Stimulated activated CD8-positive, alpha-beta memory T cell treated with anti-CD3 and anti-CD28 coated beads, Interleukin-7, amount 100 ng/mL, for 24 hours (primary cell): ENCODE measurements around the gene HRH1.
A peak's percentile ranks its signal among the peaks of the same experiment; 100 is the strongest.
"Not testable (repeated sequence)": the region's sequence is repeated elsewhere in the genome, so short reads cannot be mapped to it uniquely, and the experiment has no call there.

Experiments used
- DNase-seq: peaks from one replicate; pipeline ENCODE4 v3.0.0-alpha.2; 2020; ENCODE audit warnings: low read depth

Gene HRH1

DNA sequence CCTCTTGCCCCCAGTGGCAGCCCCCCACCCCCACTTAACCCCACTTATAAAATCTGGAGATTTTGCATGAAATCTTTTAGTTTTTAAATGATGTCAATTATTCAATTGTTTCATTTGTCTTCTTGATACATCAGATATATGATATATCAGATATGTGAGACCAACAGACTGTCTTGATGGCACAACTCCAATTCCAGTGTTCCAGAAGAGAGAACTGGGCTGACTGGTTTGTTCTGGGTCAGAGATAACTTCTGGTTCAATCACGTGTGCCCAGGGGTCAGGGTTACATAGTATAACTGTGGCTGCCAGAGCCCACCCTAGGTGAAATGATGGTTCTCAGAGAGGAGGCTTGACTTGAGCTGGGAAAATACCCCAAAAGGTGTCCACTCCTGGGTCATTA lies 85.5 kb downstream of the HRH1 start:
- no peak for DNase-seq

DNA sequence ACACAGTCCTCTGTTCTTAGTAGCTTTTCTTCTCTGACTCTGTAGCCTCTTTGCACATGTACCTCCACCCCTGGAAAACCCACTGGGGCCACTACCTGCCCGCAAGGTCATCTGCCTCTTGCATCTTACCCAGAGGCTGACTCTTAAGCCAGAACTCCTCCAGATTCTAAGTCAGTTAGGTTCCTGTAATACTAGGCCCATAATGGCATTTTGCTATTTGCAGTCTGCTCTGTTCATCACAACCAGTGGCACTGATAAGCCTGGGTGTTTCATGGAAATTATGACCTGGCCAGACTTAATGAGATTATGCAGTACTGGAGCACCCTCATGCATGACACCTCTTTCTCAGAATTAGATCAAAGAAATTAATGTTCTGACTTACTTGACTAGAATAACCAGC lies 86.2 kb downstream of the HRH1 start:
- peak; percentile 8 for DNase-seq

DNA sequence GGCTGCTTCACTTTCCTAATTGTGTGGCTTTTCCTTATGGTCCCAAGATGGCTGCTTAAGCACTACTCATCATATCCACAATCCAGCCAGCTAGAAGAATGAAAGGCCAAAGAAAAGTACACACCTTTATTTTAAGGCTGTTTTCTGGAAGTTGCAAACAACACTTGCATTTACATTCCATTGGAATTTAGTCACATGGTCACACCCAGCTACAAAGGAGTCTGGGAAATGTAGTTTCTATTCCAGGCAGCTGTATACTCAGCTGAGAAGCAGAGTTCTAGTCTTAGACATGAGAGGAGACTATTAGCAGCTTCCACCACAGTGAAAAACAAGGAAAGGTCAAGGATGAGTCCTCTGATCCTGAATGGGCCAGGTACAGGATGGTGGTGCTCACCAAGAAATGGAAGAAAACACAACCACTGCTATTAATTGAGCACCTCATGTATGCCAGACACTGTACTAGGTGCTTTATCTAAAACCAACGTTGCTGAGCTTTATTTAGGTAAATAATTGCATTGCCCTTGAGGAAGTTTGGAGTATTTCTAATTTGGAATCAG lies 89.9 kb downstream of the HRH1 start:
- DNase-seq: no peak

DNA sequence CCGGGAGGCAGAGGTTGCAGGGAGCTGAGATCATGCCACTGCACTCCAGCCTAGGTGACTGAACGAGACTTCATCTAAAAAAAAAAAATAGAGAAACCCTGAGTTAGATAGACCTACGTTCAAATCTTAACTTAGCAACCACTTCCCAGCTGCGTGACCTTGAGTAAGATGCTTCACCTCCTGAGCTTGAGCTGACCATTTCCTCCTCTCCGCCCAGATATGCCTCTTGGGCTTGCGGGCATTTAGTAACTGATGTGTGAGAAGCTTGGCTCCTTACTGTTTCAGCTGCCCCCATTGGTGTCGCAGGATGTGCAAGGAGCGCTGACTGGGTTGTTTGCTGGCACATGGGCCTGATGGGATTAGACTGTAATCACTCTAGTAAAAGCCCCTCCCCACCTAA lies 91.0 kb downstream of the HRH1 start:
- DNase-seq: no peak

DNA sequence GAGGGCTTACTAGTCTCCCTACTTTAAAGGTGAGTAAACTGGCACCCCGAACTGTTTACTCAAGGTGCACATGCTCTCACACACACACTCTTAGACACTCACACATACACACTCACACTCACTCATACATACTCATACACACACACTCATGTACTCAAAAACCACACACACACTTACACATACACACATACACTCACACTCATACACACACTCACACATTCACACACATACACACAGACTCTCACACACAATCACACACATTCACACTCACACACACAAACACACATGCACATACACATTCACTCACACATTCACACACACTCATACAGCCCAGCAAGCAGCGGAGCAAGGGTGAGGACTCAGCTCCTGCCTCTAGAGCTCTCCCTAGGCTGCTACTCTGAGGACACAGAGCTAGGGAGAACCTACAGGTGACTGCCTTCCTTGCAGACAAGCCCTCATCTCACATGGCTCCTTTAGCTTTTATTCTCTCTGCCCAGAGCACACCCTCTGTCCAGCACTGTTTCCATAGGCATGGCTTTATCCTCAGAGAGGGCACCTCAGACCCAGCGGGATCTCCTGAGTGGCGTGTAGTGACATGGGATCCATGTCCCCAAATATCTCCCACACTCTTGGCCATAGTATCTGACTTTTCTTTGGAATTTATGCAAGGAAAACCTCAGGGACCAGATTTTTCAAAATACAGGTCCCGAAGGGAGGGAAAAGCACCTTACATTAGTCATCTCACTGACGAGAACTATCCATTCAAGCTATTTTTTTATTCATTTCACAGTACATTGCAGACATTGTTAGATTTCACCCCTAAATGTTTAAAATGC lies 91.8 kb downstream of the HRH1 start:
- DNase-seq: no peak

DNA sequence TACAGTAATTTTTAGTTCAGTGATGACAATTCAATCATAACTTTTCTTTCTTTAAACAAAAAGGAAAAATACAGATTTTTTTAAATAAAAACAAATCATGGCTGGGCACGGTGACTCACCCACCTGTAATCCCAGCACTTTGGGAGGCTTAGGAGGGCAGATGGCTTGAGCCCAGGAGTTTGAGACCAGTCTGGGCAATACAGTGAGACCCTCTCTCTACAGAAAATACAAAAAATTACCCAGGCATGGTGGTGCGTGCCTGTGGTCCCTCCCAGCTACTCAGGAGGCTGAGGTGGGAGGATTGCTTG lies 92.3 kb downstream of the HRH1 start:
- no peak for DNase-seq

DNA sequence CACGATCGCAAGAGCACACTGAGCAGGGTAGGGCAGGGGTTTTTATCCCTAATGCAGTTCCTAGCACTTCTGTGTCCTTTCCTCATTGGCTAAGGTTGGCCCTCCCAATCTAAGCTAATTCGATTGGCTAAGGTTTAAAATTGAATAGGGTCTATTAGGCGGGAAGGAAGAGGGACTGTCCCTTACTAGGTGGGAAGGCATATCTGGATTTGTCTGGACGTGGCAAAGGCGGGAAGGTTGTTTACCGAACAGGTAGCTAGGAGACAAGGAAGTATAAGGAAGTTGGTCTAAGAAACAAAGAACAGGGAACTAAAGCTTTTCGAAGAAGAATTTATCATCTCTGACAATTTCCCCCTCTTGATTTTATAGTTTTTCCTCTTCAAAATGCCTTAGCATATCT lies 93.1 kb downstream of the HRH1 start:
- DNase-seq: no peak

DNA sequence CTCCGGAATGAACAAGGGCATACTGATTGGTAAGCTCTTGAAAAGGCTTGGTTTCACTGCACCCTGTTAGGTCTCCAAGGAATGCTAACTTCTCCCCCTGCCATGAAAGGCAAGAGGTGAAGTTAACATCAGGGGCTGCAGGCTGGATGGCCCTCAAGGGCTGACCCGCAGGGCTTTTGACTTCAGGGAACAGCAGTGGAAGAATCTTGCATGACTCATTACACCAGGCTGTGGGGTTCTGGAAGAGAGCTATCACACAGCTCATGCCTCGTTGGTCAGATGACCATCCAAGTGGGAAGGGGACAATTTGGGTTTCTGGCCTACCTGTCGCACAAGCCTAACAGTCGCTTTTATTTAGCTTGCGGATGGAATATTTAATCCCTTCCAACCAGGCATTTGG lies 94.3 kb downstream of the HRH1 start:
- no peak for DNase-seq

DNA sequence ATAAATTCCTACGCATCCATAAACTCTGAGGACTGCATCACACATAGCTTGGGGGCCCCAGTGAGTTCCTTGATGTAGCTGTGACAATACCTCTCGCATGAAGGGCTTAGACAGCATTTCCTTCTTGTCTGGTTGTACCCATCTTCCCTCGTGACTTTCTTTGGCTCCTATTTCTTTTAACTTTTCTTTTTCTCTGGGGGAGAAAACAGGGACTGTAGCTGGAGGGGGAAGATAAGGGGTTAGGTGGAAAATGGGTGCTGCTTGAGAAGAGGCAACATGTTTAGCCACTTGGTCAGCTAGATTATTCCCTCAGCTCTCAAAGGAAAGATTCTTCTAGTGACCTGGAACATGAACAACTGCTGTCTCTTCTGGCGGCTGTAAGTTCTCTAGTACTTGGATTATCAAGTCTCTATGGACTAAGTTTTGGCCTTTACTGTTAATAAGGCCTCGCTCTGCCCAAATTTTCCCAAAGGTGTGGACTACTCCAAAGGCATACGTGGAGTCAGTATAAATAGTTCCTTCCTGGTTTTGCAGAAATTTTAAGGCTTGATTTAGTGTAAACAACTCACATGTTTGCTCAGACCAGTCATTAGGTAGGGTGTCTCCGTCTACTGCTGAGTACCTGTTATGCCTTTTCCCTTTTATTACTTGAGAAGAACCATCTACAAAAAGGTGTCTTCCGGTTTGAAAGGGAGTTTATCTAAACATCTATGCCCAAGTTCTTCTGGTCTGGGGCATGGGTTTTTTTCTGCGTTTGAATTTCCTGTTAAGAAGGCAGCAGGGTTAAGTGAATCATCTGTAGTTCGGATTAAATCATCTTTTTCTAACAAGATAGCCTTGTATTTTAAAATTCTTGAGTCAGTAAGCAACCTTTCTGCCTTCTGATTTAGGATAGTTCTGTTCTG lies 96.9 kb downstream of the HRH1 start:
- no peak for DNase-seq

DNA sequence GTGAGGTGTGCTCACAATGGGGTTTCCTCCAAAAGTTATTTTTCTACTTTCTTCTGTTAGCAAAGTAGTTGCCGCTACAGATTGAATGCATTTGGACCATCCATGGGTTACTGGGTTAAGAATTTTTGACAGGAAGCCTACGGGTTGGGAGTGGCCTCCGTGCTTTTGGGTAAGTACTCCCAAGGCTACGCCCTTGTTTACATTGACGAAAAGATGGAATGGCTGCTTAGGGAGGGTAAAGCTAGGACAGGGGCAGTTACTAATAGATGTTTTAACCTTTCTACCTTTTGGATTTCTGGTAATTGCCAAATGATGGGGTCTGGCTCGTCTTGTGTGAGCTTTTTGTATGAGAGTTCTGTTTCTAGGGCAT lies 97.5 kb downstream of the HRH1 start:
- no peak for DNase-seq

DNA sequence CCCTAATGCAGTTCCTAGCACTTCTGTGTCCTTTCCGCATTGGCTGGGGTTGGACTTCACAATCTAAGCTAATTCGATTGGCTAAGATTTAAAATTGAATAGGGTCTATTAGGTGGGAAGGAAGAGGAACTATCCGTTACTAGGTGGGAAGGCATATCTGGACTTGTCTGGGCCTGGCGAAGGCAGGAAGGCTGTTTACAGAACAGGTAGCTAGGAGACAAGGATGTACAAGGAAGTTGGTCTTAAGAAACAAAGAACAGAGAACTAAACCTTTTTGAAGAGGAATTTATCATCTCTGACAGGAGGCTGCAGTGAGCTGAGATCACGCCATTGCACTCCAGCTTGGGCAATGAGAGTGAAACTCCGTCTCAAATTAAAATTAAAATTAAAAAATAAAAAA lies 100.6 kb downstream of the HRH1 start:
- no peak for DNase-seq

DNA sequence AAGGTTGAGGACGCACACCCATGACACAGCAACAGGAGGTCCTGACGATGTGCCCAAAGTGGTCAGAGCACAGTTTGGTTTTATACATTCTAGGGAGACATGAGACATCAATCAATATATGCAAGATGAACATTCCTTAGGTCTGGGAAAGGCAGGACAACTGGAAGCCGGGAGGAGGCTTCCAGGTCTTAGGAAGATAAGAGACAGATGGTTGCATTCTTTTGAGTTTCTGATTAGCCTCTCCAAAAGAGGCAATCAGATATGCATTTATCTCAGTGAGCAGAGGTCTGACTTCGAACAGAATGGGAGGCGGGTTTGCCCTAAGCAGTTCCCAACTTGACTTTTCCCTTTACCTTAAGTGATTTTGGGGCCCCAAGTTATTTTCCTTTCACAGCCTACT lies 101.2 kb downstream of the HRH1 start:
- not testable (repeated sequence) for DNase-seq

DNA sequence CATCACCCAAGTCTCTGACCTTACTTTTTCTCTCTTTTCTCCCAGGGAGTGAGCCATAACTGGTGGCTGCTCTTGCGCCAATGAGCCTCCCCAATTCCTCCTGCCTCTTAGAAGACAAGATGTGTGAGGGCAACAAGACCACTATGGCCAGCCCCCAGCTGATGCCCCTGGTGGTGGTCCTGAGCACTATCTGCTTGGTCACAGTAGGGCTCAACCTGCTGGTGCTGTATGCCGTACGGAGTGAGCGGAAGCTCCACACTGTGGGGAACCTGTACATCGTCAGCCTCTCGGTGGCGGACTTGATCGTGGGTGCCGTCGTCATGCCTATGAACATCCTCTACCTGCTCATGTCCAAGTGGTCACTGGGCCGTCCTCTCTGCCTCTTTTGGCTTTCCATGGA lies 104.7 kb downstream of the HRH1 start:
- no peak for DNase-seq

DNA sequence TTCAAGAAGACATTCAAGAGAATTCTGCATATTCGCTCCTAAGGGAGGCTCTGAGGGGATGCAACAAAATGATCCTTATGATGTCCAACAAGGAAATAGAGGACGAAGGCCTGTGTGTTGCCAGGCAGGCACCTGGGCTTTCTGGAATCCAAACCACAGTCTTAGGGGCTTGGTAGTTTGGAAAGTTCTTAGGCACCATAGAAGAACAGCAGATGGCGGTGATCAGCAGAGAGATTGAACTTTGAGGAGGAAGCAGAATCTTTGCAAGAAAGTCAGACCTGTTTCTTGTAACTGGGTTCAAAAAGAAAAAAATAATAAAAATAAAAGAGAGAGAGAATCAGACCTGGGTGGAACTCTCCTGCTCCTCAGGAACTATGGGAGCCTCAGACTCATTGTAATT lies 106.2 kb downstream of the HRH1 start:
- DNase-seq: no peak

DNA sequence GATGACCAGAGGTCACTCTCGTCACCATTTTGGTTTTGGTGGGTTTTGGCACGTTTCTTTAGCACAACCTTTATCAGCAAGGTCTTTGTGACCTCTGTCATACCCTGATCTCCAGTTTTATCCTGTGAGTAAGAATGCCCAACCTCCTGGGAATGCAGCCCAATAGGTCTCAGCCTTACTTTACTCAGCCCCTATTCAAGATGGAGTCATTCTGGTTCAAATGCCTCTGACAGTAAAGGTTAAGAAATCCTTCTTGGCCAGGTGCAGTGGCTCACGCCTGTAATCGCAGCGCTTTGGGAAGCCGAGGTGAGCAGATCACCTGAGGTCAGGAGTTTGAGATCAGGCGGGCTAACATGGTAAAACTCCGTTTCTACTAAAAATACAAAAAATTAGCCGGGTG lies 114.7 kb downstream of the HRH1 start:
- DNase-seq: no peak

DNA sequence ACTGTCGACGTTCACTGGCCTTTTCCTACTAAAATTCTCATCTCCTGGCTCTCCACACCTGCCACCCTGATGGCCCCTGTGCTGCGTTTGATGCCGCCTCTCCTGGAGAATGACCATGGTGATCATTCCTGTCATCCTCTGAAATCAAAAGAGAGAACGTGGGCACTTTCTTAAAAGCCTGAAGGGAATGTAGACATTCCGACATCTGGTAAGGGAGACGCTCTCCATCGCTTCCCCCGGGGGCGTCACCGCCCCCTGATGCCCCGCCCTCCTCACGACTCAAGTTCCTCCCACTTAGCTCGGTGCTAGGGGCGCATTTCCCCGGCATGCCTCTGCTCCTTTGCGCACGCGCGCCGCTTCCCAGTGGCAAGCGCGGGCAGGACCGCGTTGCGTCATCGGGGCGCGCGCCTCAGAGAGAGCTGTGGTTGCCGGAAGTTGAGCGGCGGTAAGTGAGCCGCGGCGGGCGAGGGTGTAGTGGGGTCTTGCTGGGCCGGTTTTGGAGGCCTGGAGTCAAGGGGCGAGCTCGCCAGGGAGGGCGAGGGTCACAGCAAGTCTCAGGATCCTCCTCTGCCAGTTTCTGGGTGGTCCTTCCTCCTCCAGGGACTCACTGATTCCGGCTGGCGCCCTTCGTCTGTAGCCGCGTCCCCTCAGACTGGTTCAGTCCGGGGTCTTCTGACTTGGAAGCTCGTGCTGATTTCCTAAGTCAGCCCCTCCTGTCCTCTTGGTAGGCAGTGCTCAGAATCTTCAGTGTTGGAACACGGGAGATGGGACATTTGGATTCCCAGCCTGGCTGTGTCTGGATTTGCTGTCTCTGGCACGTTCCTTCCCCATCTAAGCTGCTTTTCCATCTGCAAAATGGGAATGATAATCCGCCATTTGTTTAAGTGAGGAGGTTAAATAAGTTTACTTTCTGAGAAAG lies 118.0 kb downstream of the HRH1 start, which contains the start of gene ATG7:
TSS of gene ATG7 (plus strand) at position 412 of the 919 bp plus-strand sequence. CDS start 26,299 bp downstream, outside the sequence.
- peak; percentile 89 for DNase-seq

DNA sequence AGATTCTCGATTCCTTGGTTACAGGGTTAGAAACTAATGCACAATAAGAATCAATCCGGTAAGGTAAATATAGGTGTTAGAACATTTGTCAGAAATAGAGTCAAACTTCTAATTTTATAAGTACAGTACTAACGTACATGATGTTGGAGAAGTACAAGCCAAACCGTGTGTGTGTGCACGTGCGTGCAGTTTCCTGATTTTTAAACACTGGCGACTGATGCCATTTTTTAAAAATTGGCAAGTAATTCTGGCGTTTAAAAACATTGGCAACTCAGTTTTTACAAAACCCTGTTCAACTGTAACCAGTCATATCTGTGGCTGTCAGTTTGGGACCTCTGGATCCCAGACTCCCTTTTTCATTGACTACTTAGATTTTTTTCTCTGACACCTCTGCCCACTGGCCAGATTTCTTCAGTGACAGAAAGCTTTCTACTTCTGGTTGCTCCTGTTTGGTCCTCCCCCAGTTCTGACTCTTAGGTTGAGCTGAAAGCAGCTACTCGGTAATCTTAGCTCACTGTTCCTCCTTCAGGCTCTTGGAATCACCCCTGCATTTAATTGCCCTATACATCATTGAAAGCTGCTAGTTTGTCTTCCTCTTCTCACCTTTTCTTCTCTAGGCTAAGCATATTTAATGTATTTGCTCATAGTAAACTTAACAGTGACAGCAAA lies 118.7 kb downstream of the HRH1 start:
- no peak for DNase-seq

DNA sequence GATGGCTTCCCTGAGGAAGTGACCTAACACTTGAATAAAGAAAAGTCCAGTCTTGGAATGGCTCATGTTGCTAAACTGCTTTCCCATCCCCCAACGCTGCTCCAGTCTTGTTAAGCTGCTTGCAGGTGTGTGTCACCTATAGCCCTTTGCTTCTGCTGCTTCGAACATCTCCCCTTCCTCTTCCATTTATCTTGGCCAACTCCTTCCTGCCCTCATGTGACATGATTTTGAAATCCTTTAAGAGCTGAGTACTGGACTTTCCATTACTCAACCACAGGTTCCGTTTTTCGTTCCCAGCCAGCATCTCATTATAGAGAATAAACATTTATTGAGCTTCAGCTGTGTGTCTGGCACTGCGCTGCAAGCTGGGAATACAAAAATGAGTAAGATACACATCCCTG lies 119.6 kb downstream of the HRH1 start:
- no peak for DNase-seq

DNA sequence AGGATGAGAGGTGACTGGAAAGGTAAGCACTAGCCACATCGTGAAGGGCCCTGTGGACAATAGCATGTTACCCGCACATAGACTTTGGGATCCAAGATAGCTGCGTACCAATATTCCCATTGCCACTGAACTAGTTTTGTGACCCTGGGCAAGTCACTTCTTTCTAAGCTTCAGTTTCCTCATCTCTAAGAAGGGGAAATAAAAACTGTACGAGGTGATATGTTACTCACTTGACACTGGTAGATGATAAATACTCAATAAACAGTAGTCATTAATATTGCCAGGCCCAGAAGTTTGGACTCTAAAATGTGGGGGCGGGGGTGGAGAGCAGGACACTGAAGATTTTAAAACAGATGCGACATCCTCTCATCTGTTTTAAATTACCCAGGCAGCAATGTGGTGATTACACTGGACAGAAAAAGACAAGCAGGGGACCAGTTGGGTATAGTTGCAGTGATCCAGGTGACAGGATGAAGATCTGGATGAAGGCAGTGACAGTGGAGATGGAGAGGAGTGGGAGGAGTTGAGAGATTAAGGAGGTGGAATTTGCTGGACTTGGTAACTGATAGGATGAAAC lies 120.4 kb downstream of the HRH1 start:
- no peak for DNase-seq

DNA sequence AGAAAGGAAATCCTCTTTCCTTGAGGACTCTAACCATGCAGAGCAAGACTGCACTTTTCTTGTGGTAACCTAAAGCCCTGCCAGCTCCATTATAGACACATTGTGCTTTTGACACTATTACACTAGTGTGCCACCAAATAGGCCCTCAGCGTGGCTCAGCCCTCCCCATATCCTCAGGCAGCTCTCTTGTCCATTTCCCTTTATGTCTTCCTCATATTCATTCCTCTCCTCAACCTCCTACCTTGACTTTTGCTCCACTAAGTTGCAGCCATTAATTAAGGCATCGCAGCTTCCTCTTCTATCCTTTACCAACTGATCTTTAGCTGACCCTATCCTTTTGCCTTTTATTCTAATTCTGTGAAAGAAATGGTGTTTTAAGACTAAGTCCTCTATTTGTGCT lies 121.6 kb downstream of the HRH1 start:
- DNase-seq: no peak

DNA sequence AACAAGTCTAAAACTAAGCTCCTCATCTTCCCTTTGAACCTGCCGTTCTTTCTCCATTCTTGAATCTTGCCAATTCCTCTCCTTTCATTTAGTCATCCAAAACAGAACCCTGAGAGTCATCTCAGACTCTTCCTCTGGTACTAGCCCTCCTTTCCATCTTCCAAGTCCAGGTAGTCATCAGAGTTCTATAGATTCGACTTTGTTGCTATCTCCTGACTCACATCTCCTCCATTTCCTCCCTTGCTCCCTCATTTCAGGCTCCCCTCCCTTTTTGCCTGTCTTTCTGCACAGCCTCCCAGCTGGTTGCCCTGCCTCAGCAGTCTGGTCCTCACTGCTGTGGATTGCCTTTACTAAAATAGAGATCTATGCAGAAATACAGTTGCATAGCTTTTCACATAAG lies 122.6 kb downstream of the HRH1 start:
- no peak for DNase-seq
